ENCODE results near the gene HS2ST1. TPM values are rescaled to one million over a fixed set of nuclear protein-coding genes. Genes with fewer than 3 reads are reported as not detected.

HS2ST1 gene
- total RNA-seq, 1 experiment from 2014 or later, result 30.1 TPM

- no peak overlapping the region for H3K9ac ChIP-seq (ENCODE audit: low read length)
- no peak overlapping the region for H3K4me3 ChIP-seq (replicated peaks in 1 of 2; ENCODE audit: low read depth in 1 of 2, low read length in 2 of 2)
- no peaks in the 10 kb centered on the region for H4K20me1 ChIP-seq (ENCODE audit: insufficient read depth)
- no peaks in the 10 kb centered on the region for H3K9me2 ChIP-seq (ENCODE audit: insufficient read depth)
- BruUV-seq (replicated peaks), result no TSS peak
- H3K79me2 ChIP-seq (ENCODE audit: insufficient read depth, low read length), result no peaks in the 10 kb centered on the region
- TF ChIP-seq REST (IDR thresholded peaks at IDR 0.05; ENCODE audit: low read depth) (no peak), EZH2phosphoT487 (IDR thresholded peaks at IDR 0.05; ENCODE audit: borderline replicate concordance) (no peak), ZNF274 (IDR thresholded peaks at IDR 0.05; ENCODE audit: low read depth, low read length) (no peak)
- no peaks in the 10 kb centered on the region for H3K4me1 ChIP-seq (ENCODE audit: control insufficient read depth in 1 of 2, insufficient read depth in 2 of 2, low read length in 2 of 2)
- H2AFZ ChIP-seq (ENCODE audit: low read depth, low read length, poor library complexity, severe bottlenecking), result no peak overlapping the region
- H3K36me3 ChIP-seq (ENCODE audit: control insufficient read depth in 1 of 2, insufficient read depth in 2 of 2, low read length in 2 of 2), result no peaks in the 10 kb centered on the region
- no peak for DNase-seq (ENCODE audit: low read depth, low spot score)
- no peaks in the 10 kb centered on the region for H3K9me3 ChIP-seq (ENCODE audit: control insufficient read depth in 1 of 2, insufficient read depth in 1 of 2, low read depth in 1 of 2, low read length in 2 of 2)
- no peaks in the 10 kb centered on the region for H3K27me3 ChIP-seq (ENCODE audit: insufficient read depth, low read length)
- no peak overlapping the region for H3K27ac ChIP-seq (ENCODE audit: low read depth, low read length)
- ChIA-PET POLR2A (no interaction called here), CTCF (no interaction called here), RAD21 (ENCODE audit: low non-redundant PET in 1 of 2, low total read pairs in 2 of 2, uncharacterized antibody in 2 of 2, unreplicated experiment in 2 of 2) (no interaction called here)
- no peak overlapping the region for H3K4me2 ChIP-seq (ENCODE audit: low read length)
- intact Hi-C loops (cut with micrococcal nuclease), result no loop called here
- ATAC-seq, result no peak
Measured at GRCh38 chr1:87115317-87115890, 201.0 kb downstream of the HS2ST1 start.

- Histone ChIP-seq H3K9me3 (ENCODE audit: control insufficient read depth in 1 of 2, insufficient read depth in 1 of 2, low read depth in 1 of 2, low read length in 2 of 2) (no peaks in the 10 kb centered on the region), H3K27ac (ENCODE audit: low read depth, low read length) (no peak overlapping the region), H3K9me2 (ENCODE audit: insufficient read depth) (no peaks in the 10 kb centered on the region), H4K20me1 (ENCODE audit: insufficient read depth) (no peaks in the 10 kb centered on the region), H3K9ac (ENCODE audit: low read length) (no peak overlapping the region), H3K79me2 (ENCODE audit: insufficient read depth, low read length) (no peaks in the 10 kb centered on the region), H3K4me1 (ENCODE audit: control insufficient read depth in 1 of 2, insufficient read depth in 2 of 2, low read length in 2 of 2) (no peaks in the 10 kb centered on the region), H3K27me3 (ENCODE audit: insufficient read depth, low read length) (no peaks in the 10 kb centered on the region), H2AFZ (ENCODE audit: low read depth, low read length, poor library complexity, severe bottlenecking) (no peak overlapping the region), H3K4me2 (ENCODE audit: low read length) (no peak overlapping the region), H3K36me3 (ENCODE audit: control insufficient read depth in 1 of 2, insufficient read depth in 2 of 2, low read length in 2 of 2) (no peaks in the 10 kb centered on the region), H3K4me3 (replicated peaks in 1 of 2; ENCODE audit: low read depth in 1 of 2, low read length in 2 of 2) (no peak overlapping the region)
- ChIA-PET CTCF (interaction anchor here (1.0 kb wide), 1 partner anchor 8 kb away, joined by 3 read pairs; no protein-coding TSS in a partner anchor), RAD21 (ENCODE audit: low non-redundant PET in 1 of 2, low total read pairs in 2 of 2, uncharacterized antibody in 2 of 2, unreplicated experiment in 2 of 2) (no interaction called here), POLR2A (no interaction called here)
- DNase-seq (ENCODE audit: low read depth, low spot score) (no peak), ATAC-seq (no peak)
- intact Hi-C loops (cut with micrococcal nuclease), result no loop called here
- BruUV-seq (replicated peaks), result no TSS peak
- TF ChIP-seq ELF1 (IDR thresholded peaks at IDR 0.05; ENCODE audit: borderline replicate concordance, low read depth) (no peak), POLR2A (IDR thresholded peaks at IDR 0.05; ENCODE audit: borderline replicate concordance, extremely low read depth, insufficient read depth, insufficient read length) (no peak), REST (IDR thresholded peaks at IDR 0.05; ENCODE audit: low read depth) (no peak), ZFX (IDR thresholded peaks at IDR 0.05) (no peak), ZNF274 (IDR thresholded peaks at IDR 0.05; ENCODE audit: low read depth, low read length) (no peak), ATF3 (IDR thresholded peaks at IDR 0.05) (no peak), YY1 (IDR thresholded peaks at IDR 0.05; ENCODE audit: extremely low read depth, insufficient replicate concordance, low read depth, low read length) (no peak), JUND (IDR thresholded peaks at IDR 0.05) (no peak)
Measured at GRCh38 chr1:87115891-87116290, 201.5 kb downstream of the HS2ST1 start.

Measured in HCT116 (cell line).